Naive B cell (primary cell): ENCODE results near the gene GLP1R. TPM values are rescaled to one million over a fixed set of nuclear protein-coding genes. Genes with fewer than 3 reads are reported as not detected.

Experiments
- ATAC-seq, 2 donors: fragments of 150-1000 bp; cut with Tn5 transposase; 2 replicates each; pipeline ENCODE4 v1.10.0; 2021; ENCODE audit warnings: low read depth in 2 of 2, mild to moderate bottlenecking in 2 of 2, moderate library complexity in 2 of 2
- DNase-seq: peaks from one replicate; pipeline ENCODE4 v3.0.0; 2022
- H3K27ac Mint-ChIP-seq, 6 donors: one replicate each; pipeline ENCODE4 v1.8.0; 2020 to 2022; ENCODE audit warnings: mild to moderate bottlenecking in 6 of 6, mixed read lengths in 6 of 6, moderate library complexity in 5 of 6, inconsistent platforms in 2 of 6
- H3K27me3 Mint-ChIP-seq, 3 donors: one replicate each; pipeline ENCODE4 v1.8.0; 2021 to 2022; ENCODE audit warnings: mixed read lengths in 3 of 3, mild to moderate bottlenecking in 1 of 3
- H3K36me3 Mint-ChIP-seq, 2 donors: one replicate each; pipeline ENCODE4 v1.8.0; 2020 to 2022; ENCODE audit warnings: mixed read lengths in 2 of 2, inconsistent platforms in 1 of 2, mild to moderate bottlenecking in 1 of 2
- H3K4me1 Mint-ChIP-seq, 3 donors: one replicate each; pipeline ENCODE4 v1.8.0; 2020 to 2022; ENCODE audit warnings: mixed read lengths in 3 of 3, inconsistent platforms in 1 of 3, mild to moderate bottlenecking in 1 of 3, moderate library complexity in 1 of 3
- H3K4me3 Mint-ChIP-seq, 8 donors: one replicate each; pipeline ENCODE4 v1.8.0; 2020 to 2022; ENCODE audit warnings: mild to moderate bottlenecking in 8 of 8, mixed read lengths in 8 of 8, moderate library complexity in 8 of 8, inconsistent platforms in 2 of 8
- H3K9me3 Mint-ChIP-seq, 7 donors: one replicate each; pipeline ENCODE4 v1.8.0; 2020 to 2022; ENCODE audit warnings: mixed read lengths in 7 of 7, mild to moderate bottlenecking in 5 of 7, inconsistent platforms in 2 of 7, moderate library complexity in 1 of 7
- polyA plus RNA-seq, 6 donors: library from polyadenylated mRNA; unstranded; fragments of 300-500 nt; fragmentation: Illumina TruSeq; gene quantifications; one replicate each; pipeline ENCODE4 v1.2.3, GENCODE V29; 2021; ENCODE audit warnings: low read depth in 6 of 6

GLP1R gene
- polyA plus RNA-seq, 6 donors from 2014 or later = not detected

DNA sequence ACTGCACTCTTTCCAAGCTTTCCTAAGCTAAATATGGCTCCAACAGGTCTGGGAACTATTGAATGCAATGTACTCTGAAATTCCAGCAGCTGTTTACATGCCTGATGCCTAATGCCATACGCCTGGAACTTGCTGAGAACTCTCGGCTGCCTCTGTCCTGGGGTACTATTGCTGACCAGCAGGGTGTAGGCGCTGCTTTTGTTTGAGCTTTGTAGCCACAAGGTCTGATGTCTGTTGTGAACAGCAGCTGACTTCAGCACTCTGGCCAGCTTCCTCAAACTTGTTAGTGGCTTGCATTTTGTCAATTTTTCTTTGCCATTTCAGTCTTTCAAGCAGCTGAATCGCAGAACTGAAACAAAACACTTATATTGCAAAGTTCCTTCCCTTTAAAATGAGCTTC is 39.8 kb downstream of the GLP1R start:
- H3K27ac Mint-ChIP-seq = no peak overlapping the region
- no peak for DNase-seq
- H3K9me3 Mint-ChIP-seq = no peaks in the 10 kb centered on the region
- peaks cover 60 to 97% (median 91%) of the 10 kb centered on the region in 3 donors for H3K27me3 Mint-ChIP-seq
- ATAC-seq = peak; percentile 43 to 53
- H3K4me1 Mint-ChIP-seq = peaks cover 0 to 8% (median 0%) of the 10 kb centered on the region in 3 donors
- peaks cover 0 to 8% of the 10 kb centered on the region in 2 donors for H3K36me3 Mint-ChIP-seq
- no peak overlapping the region for H3K4me3 Mint-ChIP-seq

DNA sequence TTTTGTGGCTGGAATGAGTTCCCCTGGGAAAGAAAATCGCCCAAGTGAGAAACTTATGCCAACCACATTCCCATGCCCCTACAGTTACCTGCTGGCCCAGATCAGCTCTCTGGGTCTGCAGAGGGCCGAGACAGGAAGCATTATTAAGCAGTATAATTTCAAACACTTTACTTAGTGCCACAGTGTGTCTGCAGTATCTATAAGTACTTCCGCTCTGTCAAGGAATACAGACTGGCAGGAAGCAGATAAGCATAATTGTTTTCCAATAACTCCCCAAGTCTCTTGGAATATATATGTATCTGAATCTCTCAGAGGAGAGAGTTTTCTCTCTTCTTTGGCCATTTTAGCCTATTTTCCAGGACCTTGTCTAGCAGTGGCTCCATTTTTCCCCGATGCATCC is 41.5 kb downstream of the GLP1R start:
- H3K36me3 Mint-ChIP-seq = peaks cover 0 to 8% of the 10 kb centered on the region in 2 donors
- H3K4me1 Mint-ChIP-seq = peaks cover 0 to 8% (median 0%) of the 10 kb centered on the region in 3 donors
- peaks cover 54 to 80% (median 76%) of the 10 kb centered on the region in 3 donors for H3K27me3 Mint-ChIP-seq
- no peak for ATAC-seq
- no peak for DNase-seq
- H3K9me3 Mint-ChIP-seq = no peaks in the 10 kb centered on the region
- no peak overlapping the region for H3K4me3 Mint-ChIP-seq
- H3K27ac Mint-ChIP-seq = no peak overlapping the region

DNA sequence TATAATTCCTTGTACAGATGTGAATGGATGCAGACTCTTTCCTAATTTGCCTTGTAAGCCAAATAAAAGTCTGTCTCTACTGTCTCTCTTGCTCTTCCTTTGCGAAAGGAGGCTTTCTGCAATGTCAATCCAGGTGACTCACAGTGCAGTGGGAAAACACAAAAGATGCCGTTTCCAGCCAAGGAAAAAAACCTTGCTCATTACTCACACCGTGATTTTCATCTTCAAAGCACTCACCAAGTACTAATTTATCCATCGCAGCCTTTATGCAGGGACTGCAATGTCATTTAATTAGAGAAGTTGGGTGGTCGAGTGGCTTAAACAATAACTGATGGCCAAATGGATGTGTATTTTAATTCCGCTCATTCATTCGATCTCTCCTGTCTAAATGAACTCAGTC is 42.6 kb downstream of the GLP1R start:
- H3K36me3 Mint-ChIP-seq = peaks cover 0 to 8% of the 10 kb centered on the region in 2 donors
- H3K27ac Mint-ChIP-seq = no peak overlapping the region
- DNase-seq (no peak), ATAC-seq (no peak)
- H3K4me1 Mint-ChIP-seq = peaks cover 0 to 8% (median 0%) of the 10 kb centered on the region in 3 donors
- H3K27me3 Mint-ChIP-seq = peaks cover 54 to 68% (median 64%) of the 10 kb centered on the region in 3 donors
- H3K4me3 Mint-ChIP-seq = no peak overlapping the region
- H3K9me3 Mint-ChIP-seq = no peaks in the 10 kb centered on the region

DNA sequence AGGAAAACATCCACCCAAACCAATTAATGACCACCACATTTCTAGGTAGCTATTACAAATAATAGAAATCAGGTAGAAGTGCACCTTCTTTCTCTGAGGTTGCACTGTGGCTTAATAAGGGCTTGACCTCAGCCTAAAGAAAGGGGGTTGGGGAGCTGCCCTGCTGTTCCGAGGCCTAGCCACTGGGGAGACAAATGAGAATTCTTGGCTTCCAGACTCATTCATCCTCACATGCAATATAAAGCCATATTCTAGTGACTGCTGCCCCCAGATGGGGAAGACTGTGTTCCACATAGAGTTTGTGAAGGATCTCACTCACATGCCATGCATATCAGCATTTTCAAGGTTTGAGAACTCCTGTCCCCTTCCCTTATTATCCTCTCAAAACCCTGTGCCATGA is 43.5 kb downstream of the GLP1R start:
- ATAC-seq (no peak), DNase-seq (no peak)
- no peak overlapping the region for H3K4me3 Mint-ChIP-seq
- H3K27ac Mint-ChIP-seq = no peak overlapping the region
- H3K27me3 Mint-ChIP-seq = peaks cover 49 to 59% (median 55%) of the 10 kb centered on the region in 3 donors
- H3K9me3 Mint-ChIP-seq = no peaks in the 10 kb centered on the region
- H3K36me3 Mint-ChIP-seq = peaks cover 0 to 8% of the 10 kb centered on the region in 2 donors
- peaks cover 0 to 8% (median 0%) of the 10 kb centered on the region in 3 donors for H3K4me1 Mint-ChIP-seq

DNA sequence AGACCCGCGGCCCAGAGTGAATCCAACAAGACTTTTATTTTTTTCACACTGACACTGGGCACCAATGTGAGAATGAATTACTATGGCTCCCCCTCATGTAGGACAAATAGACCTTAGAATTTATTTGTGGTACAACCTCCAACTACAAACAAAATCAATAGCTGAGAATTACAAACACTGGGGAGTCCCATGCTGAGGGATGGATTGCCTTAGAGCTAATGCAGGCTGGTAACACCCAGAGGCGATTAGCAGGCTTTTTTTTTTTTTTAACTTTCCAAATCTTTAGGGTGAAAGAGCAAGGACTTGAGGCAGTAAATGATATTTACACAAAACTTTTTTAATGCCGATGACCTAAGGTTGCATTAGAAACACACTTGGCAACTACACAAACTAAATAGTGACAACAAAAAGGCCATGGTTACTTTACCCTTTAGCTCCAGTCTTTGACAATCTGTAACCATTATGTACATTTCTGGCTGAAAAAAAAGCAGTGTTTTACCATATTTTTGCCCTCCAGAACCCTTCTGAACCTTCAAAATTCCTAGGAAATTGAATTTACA is 44.6 kb downstream of the GLP1R start:
- Mint-ChIP-seq H3K36me3 (peaks cover 0 to 8% of the 10 kb centered on the region in 2 donors), H3K9me3 (no peaks in the 10 kb centered on the region), H3K27ac (no peak overlapping the region)

DNA sequence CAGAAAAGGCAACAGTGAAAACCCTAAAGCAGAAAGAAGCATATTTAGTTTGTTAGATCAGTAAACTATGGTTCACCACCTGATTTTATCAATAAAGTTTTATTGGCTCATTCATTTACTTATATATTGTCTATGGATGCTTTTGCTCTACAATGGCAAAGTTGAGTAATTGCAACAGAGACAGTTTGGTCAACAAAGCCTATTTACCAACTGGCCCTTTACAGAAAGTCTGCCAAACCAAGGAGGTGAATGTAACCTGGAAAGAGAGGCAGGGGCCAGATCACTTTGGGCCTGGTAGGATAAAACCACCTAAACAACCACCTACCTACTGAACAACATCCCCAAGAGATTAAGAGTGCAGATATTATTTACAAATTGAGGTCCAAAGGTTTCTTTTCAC is 47.0 kb downstream of the GLP1R start:
- Mint-ChIP-seq H3K4me3 (no peak overlapping the region), H3K27me3 (peaks cover 21 to 25% (median 24%) of the 10 kb centered on the region in 3 donors), H3K4me1 (no peaks in the 10 kb centered on the region), H3K36me3 (peaks cover 0 to 8% of the 10 kb centered on the region in 2 donors), H3K27ac (no peak overlapping the region), H3K9me3 (no peaks in the 10 kb centered on the region)
- DNase-seq = no peak
- no peak for ATAC-seq

More for the DNA sequence above, 44.6 kb downstream of the GLP1R start:
- Mint-ChIP-seq H3K4me1 (peaks cover 0 to 8% (median 0%) of the 10 kb centered on the region in 3 donors), H3K4me3 (no peak overlapping the region), H3K27me3 (peaks cover 42 to 48% (median 46%) of the 10 kb centered on the region in 3 donors)
- DNase-seq = no peak
- ATAC-seq = no peak

DNA sequence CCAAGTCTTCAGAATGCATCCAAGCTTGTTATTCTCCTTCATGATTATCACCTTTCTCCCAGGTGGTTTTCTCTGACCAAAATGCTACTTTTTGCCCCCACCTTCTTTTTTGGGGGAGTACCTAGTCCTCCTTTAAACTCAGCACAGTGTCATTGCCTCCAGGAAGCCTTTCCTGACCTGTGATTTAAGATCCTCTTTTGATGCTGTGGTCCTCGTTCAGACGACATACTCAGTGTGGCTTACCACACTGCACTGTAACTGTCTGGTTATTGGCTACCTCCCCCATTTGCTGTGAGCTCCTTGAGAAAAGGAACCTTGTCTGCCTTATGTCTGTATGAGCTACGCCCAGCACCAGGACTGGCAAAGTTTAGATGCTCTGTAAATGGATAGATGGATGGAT is 51.8 kb downstream of the GLP1R start:
- H3K27ac Mint-ChIP-seq = no peak overlapping the region
- H3K27me3 Mint-ChIP-seq = no peaks in the 10 kb centered on the region
- no peak for ATAC-seq
- H3K36me3 Mint-ChIP-seq = peaks cover 12 to 22% of the 10 kb centered on the region in 2 donors
- no peak overlapping the region for H3K4me3 Mint-ChIP-seq
- peaks cover 0 to 12% (median 4%) of the 10 kb centered on the region in 3 donors for H3K4me1 Mint-ChIP-seq
- no peak for DNase-seq
- no peaks in the 10 kb centered on the region for H3K9me3 Mint-ChIP-seq

DNA sequence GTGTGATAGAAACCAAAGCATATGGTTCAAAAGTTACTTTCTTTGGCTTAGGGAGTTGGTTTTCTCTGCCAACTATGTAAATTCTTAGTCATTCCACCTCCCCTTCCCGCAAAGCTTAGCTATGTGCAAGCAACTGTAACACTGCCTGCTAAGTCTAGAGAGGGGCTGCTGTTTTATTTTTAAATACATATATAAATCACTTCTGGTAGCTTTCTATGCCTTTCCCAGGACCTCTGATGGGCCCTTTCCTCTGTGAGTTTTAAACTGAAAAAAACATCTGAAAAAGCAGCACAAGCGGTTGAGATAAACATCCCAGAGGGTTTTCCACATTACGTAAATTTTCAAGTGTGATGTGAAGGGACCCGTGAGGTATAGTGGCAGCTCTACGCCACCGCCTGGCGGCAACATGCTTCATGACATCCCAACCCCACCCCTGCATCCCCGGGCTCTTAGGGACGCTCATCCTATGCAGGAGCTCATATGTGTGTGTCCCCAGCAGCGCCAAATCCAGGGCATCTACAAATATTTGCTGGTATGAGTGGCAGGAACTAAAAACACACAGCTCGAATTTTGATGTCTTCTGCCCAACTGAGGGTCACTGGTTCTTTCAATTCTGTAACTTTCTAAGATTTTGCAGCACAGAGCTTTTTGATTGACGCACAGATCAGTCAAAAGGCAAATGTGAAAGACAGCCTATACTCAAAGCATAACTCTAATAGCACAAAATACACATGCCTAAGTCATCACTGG is 53.7 kb downstream of the GLP1R start:
- Mint-ChIP-seq H3K27ac (no peak overlapping the region), H3K36me3 (peaks cover 22 to 32% of the 10 kb centered on the region in 2 donors), H3K27me3 (no peaks in the 10 kb centered on the region), H3K4me1 (peaks cover 4 to 22% (median 10%) of the 10 kb centered on the region in 3 donors), H3K9me3 (peaks cover 0 to 3% (median 0%) of the 10 kb centered on the region in 7 donors), H3K4me3 (no peak overlapping the region)
- peak; percentile 54 to 56 for ATAC-seq
- no peak for DNase-seq

DNA sequence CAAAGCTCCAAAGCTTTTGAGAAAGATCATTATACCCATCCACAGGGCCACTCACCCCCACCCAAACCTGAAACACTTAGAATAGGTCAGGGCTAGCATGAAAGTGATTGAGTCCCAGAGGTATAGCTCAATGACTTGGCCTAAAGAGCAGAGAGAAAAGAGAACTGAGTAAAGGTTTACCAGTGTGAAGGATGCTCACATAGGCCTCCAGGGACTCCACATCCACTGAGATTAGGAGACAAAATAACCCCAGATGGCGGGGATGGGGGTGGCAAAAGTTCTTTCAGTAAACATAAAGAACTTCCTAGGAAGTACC is 54.2 kb downstream of the GLP1R start:
- ATAC-seq (no peak), DNase-seq (no peak)
- no peak overlapping the region for H3K4me3 Mint-ChIP-seq
- H3K36me3 Mint-ChIP-seq = peaks cover 25 to 33% of the 10 kb centered on the region in 2 donors
- peaks cover 7 to 24% (median 11%) of the 10 kb centered on the region in 3 donors for H3K4me1 Mint-ChIP-seq
- H3K27ac Mint-ChIP-seq = no peak overlapping the region
- H3K9me3 Mint-ChIP-seq = peaks cover 0 to 4% (median 0%) of the 10 kb centered on the region in 7 donors
- H3K27me3 Mint-ChIP-seq = no peaks in the 10 kb centered on the region

DNA sequence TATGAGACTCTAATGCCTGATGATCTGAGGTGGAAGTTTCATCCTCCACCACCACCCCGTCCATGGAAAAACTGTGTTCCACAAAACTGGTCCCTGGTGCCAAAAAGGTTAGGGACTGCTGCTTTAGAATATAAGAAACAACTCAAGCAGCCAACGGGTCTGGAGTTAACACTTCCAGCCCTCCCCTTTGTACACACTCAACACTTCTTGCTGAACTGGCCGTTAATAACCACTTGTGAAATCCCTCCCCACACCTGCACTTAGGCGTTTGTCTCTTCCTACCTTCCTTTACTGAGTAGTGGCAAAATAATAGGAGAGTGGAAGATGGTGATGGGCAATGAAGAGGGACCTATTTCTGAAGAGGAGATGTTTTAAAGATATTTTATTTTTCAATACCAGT is 55.9 kb downstream of the GLP1R start:
- ATAC-seq (no peak), DNase-seq (no peak)
- H3K27ac Mint-ChIP-seq = no peak overlapping the region
- no peaks in the 10 kb centered on the region for H3K27me3 Mint-ChIP-seq
- peaks cover 0 to 4% (median 0%) of the 10 kb centered on the region in 7 donors for H3K9me3 Mint-ChIP-seq
- no peak overlapping the region for H3K4me3 Mint-ChIP-seq
- H3K36me3 Mint-ChIP-seq = peaks cover 33 to 44% of the 10 kb centered on the region in 2 donors
- peaks cover 15 to 33% (median 16%) of the 10 kb centered on the region in 3 donors for H3K4me1 Mint-ChIP-seq

DNA sequence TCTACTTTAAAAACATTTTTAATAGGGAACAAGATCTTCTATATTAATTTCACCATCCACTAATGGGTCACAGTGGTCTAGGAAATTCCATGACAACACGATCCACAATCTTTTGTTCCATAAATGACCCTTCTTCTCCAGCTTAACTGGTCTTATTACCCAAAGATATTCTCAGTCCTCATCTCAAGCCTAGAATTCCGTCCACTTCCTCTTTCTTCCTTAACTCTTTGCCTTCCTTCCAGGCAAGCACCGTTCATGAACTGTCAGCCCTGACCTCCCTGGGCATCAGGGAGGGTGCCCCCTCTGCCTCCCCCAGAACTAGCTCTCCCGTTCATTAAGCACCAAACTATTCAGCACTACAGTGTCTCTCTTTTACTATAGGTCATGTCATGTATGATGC is 58.5 kb downstream of the GLP1R start:
- Mint-ChIP-seq H3K4me1 (peaks cover 24 to 46% (median 24%) of the 10 kb centered on the region in 3 donors), H3K9me3 (peaks cover 0 to 4% (median 0%) of the 10 kb centered on the region in 7 donors), H3K27me3 (no peaks in the 10 kb centered on the region), H3K4me3 (no peak overlapping the region), H3K27ac (peak overlapping the region in 3 of 6 donors; percentile 1 to 54 (median 15)), H3K36me3 (peaks cover 33 to 53% of the 10 kb centered on the region in 2 donors)
- no peak for ATAC-seq
- no peak for DNase-seq

DNA sequence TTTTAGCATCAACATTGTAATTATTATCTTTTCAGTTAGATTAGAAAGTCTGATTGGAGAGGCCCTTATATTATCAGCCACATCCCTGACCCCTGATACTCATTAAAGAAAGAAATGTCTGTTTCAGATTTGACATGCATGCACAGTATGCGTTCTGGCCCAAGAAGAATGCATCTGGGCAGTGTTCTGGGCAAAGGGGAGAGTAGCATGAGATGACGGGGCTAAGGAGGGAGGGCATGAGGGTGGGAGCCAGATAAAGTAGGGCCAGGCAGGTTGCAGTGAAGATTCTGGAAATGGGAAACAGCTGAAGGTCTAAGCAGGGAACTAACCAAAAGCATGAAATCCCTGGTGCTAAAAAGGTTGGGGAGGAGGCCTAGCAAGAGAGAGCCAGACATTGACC is 59.1 kb downstream of the GLP1R start:
- H3K27me3 Mint-ChIP-seq = no peaks in the 10 kb centered on the region
- H3K36me3 Mint-ChIP-seq = peaks cover 33 to 48% of the 10 kb centered on the region in 2 donors
- no peak for DNase-seq
- ATAC-seq = no peak
- H3K9me3 Mint-ChIP-seq = peaks cover 0 to 4% (median 0%) of the 10 kb centered on the region in 7 donors
- no peak overlapping the region for H3K4me3 Mint-ChIP-seq
- H3K27ac Mint-ChIP-seq = no peak overlapping the region
- peaks cover 21 to 47% (median 27%) of the 10 kb centered on the region in 3 donors for H3K4me1 Mint-ChIP-seq

DNA sequence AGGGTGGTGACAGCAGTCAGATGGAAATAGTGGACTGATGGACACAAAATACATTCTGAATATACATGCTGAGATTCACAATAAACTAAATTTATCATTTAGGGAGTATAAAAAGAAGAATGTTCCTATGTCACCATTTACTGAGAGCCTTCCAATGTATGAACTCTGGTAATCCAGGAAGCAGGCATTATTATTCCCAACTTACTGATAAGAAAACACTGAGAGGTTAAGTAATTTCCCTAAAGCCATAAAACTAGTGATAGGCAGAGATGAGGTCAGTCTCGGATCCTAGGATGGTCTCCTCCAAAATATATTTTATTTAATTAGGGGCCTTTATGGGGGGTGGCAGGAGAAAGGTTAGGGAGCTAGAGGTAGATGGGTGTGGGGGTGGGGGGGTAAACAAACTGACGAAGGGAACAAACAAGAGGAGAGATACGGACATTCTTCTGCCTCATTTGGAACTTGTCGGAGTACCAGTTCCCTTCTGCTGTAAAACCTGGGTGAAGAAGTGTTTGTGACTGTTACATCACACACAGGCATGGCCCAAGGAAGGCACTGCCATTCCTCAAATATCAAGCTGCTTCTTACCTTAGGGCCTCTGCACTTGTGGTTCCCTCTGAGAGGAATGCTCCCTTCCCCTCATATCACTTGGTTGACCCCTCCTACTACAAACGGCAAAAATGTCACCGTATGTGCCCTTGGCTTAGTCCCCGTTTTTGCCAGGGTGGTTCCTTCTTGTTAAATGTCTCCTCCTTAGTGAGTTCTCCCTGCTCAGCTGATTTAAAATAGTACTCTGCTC is 59.7 kb downstream of the GLP1R start:
- peak overlapping the region in 1 of 6 donors; percentile 17 for H3K27ac Mint-ChIP-seq
- H3K9me3 Mint-ChIP-seq = peaks cover 0 to 4% (median 0%) of the 10 kb centered on the region in 7 donors
- H3K4me3 Mint-ChIP-seq = no peak overlapping the region
- ATAC-seq = no peak
- H3K4me1 Mint-ChIP-seq = peaks cover 20 to 43% (median 28%) of the 10 kb centered on the region in 3 donors
- DNase-seq = no peak
- peaks cover 33 to 42% of the 10 kb centered on the region in 2 donors for H3K36me3 Mint-ChIP-seq
- H3K27me3 Mint-ChIP-seq = no peaks in the 10 kb centered on the region
